ENCODE measurements around the gene IFT20.
"Not testable (repeated sequence)": the region's sequence is repeated elsewhere in the genome, so short reads cannot be mapped to it uniquely, and the experiment has no call there.

Gene IFT20

GRCh38 chr17:28306954-28307401, 28.3 kb downstream of the IFT20 start:
- DNase-seq (ENCODE audit: low spot score), result no peak

GRCh38 chr17:28298449-28298848, 36.8 kb downstream of the IFT20 start:
- no peak for DNase-seq (ENCODE audit: low spot score)

GRCh38 chr17:28295677-28296578, 39.3 kb downstream of the IFT20 start:
- no peak for DNase-seq (ENCODE audit: low spot score)

GRCh38 chr17:28293994-28294393, 41.3 kb downstream of the IFT20 start:
- DNase-seq (ENCODE audit: low spot score), result no peak

GRCh38 chr17:28292878-28293277, 42.4 kb downstream of the IFT20 start:
- DNase-seq (ENCODE audit: low spot score), result not testable (repeated sequence)

- no peak for DNase-seq (ENCODE audit: low spot score)
Observed at GRCh38 chr17:28291780-28292330, 43.4 kb downstream of the IFT20 start.

GRCh38 chr17:28290703-28291102, 44.6 kb downstream of the IFT20 start:
- DNase-seq (ENCODE audit: low spot score), result no peak

- no peak for DNase-seq (ENCODE audit: low spot score)
Observed at GRCh38 chr17:28285965-28286364, 49.3 kb downstream of the IFT20 start.

GRCh38 chr17:28282596-28282995, 52.7 kb downstream of the IFT20 start:
- no peak for DNase-seq (ENCODE audit: low spot score)

- DNase-seq (ENCODE audit: low spot score), result no peak
Observed at GRCh38 chr17:28280826-28281225, 54.4 kb downstream of the IFT20 start.

GRCh38 chr17:28279411-28279810, 55.9 kb downstream of the IFT20 start:
- DNase-seq (ENCODE audit: low spot score), result no peak
